ENCODE results near the gene PPIL6. TPM values are rescaled to one million over a fixed set of nuclear protein-coding genes. Genes with fewer than 3 reads are reported as not detected.

The PPIL6 gene
- total RNA-seq, 1 experiment from 2014 or later = 2.6 TPM

DNA sequence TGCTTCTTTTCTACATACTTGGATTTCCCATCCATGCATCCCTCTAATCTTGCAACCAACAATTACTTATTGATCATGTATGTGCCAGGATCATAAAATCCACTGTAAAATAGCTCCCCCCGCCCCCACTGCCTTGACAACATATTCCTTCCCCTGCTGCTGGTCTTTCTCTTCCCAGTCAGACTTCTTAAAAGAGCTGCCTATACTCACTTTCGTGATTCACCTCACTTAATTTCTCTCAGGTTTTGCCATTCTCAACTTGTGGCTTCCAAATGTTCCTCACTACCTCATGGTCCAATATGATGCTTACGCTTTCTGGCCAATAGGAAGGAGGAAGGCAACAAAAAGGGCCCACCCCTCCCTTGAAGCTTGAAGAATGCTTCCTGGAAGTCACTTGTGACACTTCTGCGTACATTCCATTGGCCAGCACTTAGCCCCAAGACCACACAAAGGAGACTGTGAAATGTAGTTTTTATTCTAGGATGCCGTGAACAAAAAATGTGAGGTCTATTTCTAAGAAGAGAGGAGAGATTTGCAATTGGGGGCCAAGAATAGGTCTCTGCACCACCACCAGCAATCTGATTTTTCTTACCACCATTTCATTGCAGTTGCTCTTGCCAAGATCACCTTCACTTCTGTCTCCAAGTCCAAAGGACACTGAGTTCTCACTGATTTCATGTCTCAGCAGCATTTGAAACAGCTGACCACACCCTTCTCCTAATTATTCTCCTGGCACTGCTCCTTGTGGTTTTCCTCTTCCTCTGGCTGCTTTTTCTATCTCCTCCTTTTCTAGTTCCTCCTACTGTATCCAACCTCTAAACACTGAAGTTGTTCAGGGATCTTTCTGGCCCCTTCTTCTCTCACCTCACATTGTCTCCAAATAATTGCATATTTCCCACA is 88.9 kb downstream of the PPIL6 start:
- Mint-ChIP-seq H3K9me3 (ENCODE audit: low read depth, unreplicated experiment) (no peaks in the 10 kb centered on the region), H3K36me3 (ENCODE audit: insufficient read depth, unreplicated experiment) (peaks cover 9% of the 10 kb centered on the region), H3K4me1 (ENCODE audit: low read depth, unreplicated experiment) (peaks cover 36% of the 10 kb centered on the region), H3K27me3 (ENCODE audit: unreplicated experiment) (no peaks in the 10 kb centered on the region), H3K4me3 (ENCODE audit: low read depth, unreplicated experiment) (peak overlapping the region; percentile 2), H3K27ac (ENCODE audit: unreplicated experiment) (no peak overlapping the region)
- TF ChIP-seq, protein P1, sequence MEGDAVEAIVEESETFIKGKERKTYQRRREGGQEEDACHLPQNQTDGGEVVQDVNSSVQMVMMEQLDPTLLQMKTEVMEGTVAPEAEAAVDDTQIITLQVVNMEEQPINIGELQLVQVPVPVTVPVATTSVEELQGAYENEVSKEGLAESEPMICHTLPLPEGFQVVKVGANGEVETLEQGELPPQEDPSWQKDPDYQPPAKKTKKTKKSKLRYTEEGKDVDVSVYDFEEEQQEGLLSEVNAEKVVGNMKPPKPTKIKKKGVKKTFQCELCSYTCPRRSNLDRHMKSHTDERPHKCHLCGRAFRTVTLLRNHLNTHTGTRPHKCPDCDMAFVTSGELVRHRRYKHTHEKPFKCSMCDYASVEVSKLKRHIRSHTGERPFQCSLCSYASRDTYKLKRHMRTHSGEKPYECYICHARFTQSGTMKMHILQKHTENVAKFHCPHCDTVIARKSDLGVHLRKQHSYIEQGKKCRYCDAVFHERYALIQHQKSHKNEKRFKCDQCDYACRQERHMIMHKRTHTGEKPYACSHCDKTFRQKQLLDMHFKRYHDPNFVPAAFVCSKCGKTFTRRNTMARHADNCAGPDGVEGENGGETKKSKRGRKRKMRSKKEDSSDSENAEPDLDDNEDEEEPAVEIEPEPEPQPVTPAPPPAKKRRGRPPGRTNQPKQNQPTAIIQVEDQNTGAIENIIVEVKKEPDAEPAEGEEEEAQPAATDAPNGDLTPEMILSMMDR (IDR thresholded peaks at IDR 0.05; ENCODE audit: unreplicated experiment) = no peak
- CTCF ChIA-PET = interaction anchor here (1.2 kb wide), 1 partner anchor 28 kb away, joined by 3 read pairs; no protein-coding TSS in a partner anchor
- no peak for DNase-seq
- no TSS peak for BruUV-seq (replicated peaks)
- intact Hi-C loops (cut with micrococcal nuclease; ENCODE audit: unreplicated experiment) = no loop called here

DNA sequence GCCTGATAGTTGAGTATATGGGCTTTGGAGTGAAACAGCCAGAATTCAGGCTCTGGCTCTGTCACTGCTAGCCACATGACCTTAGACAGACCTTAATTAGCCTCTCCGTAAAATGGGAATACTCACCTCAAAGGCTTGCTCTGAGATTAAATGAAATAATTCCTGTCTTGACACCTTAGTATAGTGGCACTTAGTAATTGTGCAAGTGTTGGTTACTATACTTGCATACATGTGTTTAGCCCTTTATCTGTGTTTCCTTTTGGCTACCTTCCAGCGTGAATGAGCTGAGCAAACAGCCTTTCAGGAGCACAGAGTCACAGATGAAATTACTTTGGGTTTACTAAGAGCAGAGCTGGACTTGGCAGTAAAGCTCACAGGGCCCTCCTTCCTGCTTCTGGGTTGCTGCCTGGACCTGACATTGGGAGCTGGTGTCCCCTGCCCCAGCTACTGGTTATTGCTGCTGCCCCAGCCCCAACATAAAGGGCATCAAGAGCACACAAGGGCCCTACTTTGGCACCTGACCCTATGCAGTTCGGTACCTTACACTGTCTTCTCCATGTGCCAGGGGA is 90.9 kb downstream of the PPIL6 start:
- H3K27me3 Mint-ChIP-seq (ENCODE audit: unreplicated experiment) = no peaks in the 10 kb centered on the region
- TF ChIP-seq, protein P1 (IDR thresholded peaks at IDR 0.05; ENCODE audit: unreplicated experiment) = no peak
- peak; percentile 64 for DNase-seq
- no peaks in the 10 kb centered on the region for H3K9me3 Mint-ChIP-seq (ENCODE audit: low read depth, unreplicated experiment)
- H3K27ac Mint-ChIP-seq (ENCODE audit: unreplicated experiment) = peak overlapping the region; percentile 73
- peaks cover 9% of the 10 kb centered on the region for H3K36me3 Mint-ChIP-seq (ENCODE audit: insufficient read depth, unreplicated experiment)
- H3K4me1 Mint-ChIP-seq (ENCODE audit: low read depth, unreplicated experiment) = peaks cover 38% of the 10 kb centered on the region
- H3K4me3 Mint-ChIP-seq (ENCODE audit: low read depth, unreplicated experiment) = peak overlapping the region; percentile 24
- BruUV-seq (replicated peaks) = no TSS peak
- intact Hi-C loops (cut with micrococcal nuclease; ENCODE audit: unreplicated experiment) = no loop called here
- CTCF ChIA-PET = interaction anchor here (0.7 to 1.4 kb wide), 7 partner anchors 16 to 168 kb away, joined by 3 to 11 read pairs (median 3); no protein-coding TSS in a partner anchor

DNA sequence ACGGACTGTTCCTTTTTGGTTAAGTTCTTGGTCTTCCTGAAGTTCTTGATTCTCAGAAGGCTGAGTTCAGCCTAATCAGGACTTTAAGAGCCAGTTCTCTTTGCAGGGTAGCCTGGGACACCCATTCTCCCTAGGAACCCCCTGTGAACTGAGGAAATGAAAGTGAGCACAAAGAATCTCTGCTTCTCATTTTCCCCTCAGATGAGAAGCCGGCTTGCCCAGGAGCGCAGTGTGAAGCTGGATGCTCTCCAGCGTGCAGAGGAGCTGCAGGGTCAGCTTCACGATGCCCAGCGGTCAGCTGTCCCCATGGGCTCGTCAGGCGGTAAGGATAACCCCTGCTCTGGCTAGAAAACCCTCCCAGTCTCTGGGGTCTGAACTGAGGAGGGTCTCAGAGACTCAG is 92.2 kb downstream of the PPIL6 start:
- Mint-ChIP-seq H3K4me3 (ENCODE audit: low read depth, unreplicated experiment) (no peak overlapping the region), H3K27ac (ENCODE audit: unreplicated experiment) (no peak overlapping the region), H3K36me3 (ENCODE audit: insufficient read depth, unreplicated experiment) (peaks cover 6% of the 10 kb centered on the region), H3K27me3 (ENCODE audit: unreplicated experiment) (no peaks in the 10 kb centered on the region), H3K4me1 (ENCODE audit: low read depth, unreplicated experiment) (peaks cover 47% of the 10 kb centered on the region), H3K9me3 (ENCODE audit: low read depth, unreplicated experiment) (no peaks in the 10 kb centered on the region)
- TF ChIP-seq, protein P1 (IDR thresholded peaks at IDR 0.05; ENCODE audit: unreplicated experiment) = no peak
- no peak for DNase-seq
- intact Hi-C loops (cut with micrococcal nuclease; ENCODE audit: unreplicated experiment) = no loop called here
- BruUV-seq (replicated peaks) = no TSS peak
- CTCF ChIA-PET = no interaction called here

DNA sequence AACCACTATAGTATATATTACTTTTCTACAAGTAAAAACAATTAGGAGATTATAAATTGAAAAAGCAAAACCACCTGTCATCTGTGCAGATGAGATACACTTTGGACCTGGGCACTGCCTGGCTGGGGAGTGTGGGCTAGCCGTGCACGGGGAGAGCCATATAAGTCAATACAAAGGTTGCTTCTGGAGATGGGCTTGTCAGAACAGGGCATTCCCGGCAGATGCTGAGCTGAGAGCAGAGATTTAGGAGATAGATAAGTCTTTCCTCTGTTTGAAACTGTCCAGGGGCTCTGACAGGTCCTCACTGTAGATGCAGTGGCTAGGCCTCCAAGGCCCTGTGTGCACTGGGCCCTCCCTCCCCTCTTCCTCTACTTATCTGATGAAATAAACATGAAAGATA is 92.6 kb downstream of the PPIL6 start:
- CTCF ChIA-PET = no interaction called here
- TF ChIP-seq, protein P1 (IDR thresholded peaks at IDR 0.05; ENCODE audit: unreplicated experiment) = no peak

More for the DNA sequence above, 92.6 kb downstream of the PPIL6 start:
- Mint-ChIP-seq H3K27ac (ENCODE audit: unreplicated experiment) (no peak overlapping the region), H3K9me3 (ENCODE audit: low read depth, unreplicated experiment) (no peaks in the 10 kb centered on the region), H3K27me3 (ENCODE audit: unreplicated experiment) (no peaks in the 10 kb centered on the region), H3K4me1 (ENCODE audit: low read depth, unreplicated experiment) (peaks cover 47% of the 10 kb centered on the region), H3K4me3 (ENCODE audit: low read depth, unreplicated experiment) (no peak overlapping the region), H3K36me3 (ENCODE audit: insufficient read depth, unreplicated experiment) (peaks cover 5% of the 10 kb centered on the region)
- no TSS peak for BruUV-seq (replicated peaks)
- intact Hi-C loops (cut with micrococcal nuclease; ENCODE audit: unreplicated experiment) = no loop called here
- no peak for DNase-seq

Measured in Calu3 (cell line).